Activated CD8-positive, alpha-beta T cell treated with anti-CD3 and anti-CD28 coated beads for 36 hours (primary cell): ENCODE results near the gene GBP3. TPM values are rescaled to one million over a fixed set of nuclear protein-coding genes. Genes with fewer than 3 reads are reported as not detected.
A peak's percentile ranks its signal among the peaks of the same experiment; 100 is the strongest.
"Not testable (repeated sequence)": the region's sequence is repeated elsewhere in the genome, so short reads cannot be mapped to it uniquely, and the experiment has no call there.

ENCODE experiments used
- ATAC-seq: fragments of 200-7000 bp; cut with Tn5 transposase; one replicate; pipeline ENCODE4 v1.10.0; 2021; ENCODE audit warnings: mild to moderate bottlenecking, moderate library complexity
- CTCF ChIA-PET: fragments of 350-600 bp; sonication (Branson Sonifier 250); formaldehyde crosslinking; loops from one replicate; lab custom pipeline; 2021; ENCODE audit warnings: antibody characterized with exemption; lab: Charles Lee
- POLR2A ChIA-PET: fragments of 350-600 bp; sonication (Branson Sonifier 250); formaldehyde crosslinking; loops from one replicate; lab custom pipeline; 2021; ENCODE audit warnings: antibody characterized with exemption; lab: Charles Lee
- DNase-seq: peaks from one replicate; pipeline ENCODE4 v3.0.0-alpha.2; 2020
- H3K27ac Mint-ChIP-seq: one replicate; pipeline ENCODE4 v1.8.0; 2021; ENCODE audit warnings: mild to moderate bottlenecking, mixed read lengths
- H3K27me3 Mint-ChIP-seq: one replicate; pipeline ENCODE4 v1.8.0; 2021; ENCODE audit warnings: mixed read lengths
- H3K36me3 Mint-ChIP-seq: one replicate; pipeline ENCODE4 v1.8.0; 2021; ENCODE audit warnings: low read depth, mixed read lengths
- H3K4me1 Mint-ChIP-seq: one replicate; pipeline ENCODE4 v1.8.0; 2021; ENCODE audit warnings: low read depth, mixed read lengths
- H3K4me3 Mint-ChIP-seq: one replicate; pipeline ENCODE4 v1.8.0; 2021; ENCODE audit warnings: mild to moderate bottlenecking, moderate library complexity, mixed read lengths
- H3K9me3 Mint-ChIP-seq: one replicate; pipeline ENCODE4 v1.8.0; 2021; ENCODE audit warnings: mixed read lengths
- CTCF ChIP-seq: fragments of 200-600 bp; IDR thresholded peaks from one replicate; pipeline ENCODE4 v1.8.0; 2022; ENCODE audit warnings: antibody characterized with exemption, mild to moderate bottlenecking
- intact Hi-C: fragments of 100-400 bp; cut with micrococcal nuclease; formaldehyde crosslinking; loops from one replicate; pipeline ENCODE4 v1.10.0; 2022
- total RNA-seq, 2 experiments: library from RNA; stranded (reverse); gene quantifications; one replicate each; pipeline ENCODE4 v1.2.3, GENCODE V29; 2021

GBP3 gene
- total RNA-seq, 2 experiments from 2014 or later: 4.7 to 5.7 TPM

GRCh38 chr1:89041721-89042120 lies 19.1 kb upstream of the GBP3 start:
- peaks cover 43% of the 10 kb centered on the region for H3K4me1 Mint-ChIP-seq
- peak overlapping the region; percentile 51 for H3K4me3 Mint-ChIP-seq
- CTCF ChIA-PET: interaction anchor here (1.3 to 1.9 kb wide), 6 partner anchors 9 to 58 kb away, joined by 3 to 14 read pairs (median 4); partner anchors contain the start of gene GBP3
- POLR2A ChIA-PET: interaction anchor here (1.4 to 3.5 kb wide), 5 partner anchors 7 to 85 kb away, joined by 5 to 12 read pairs (median 6); partner anchors contain the start of genes GBP1 and GBP2
- TF ChIP-seq CTCF: no peak
- peaks cover 14% of the 10 kb centered on the region for H3K9me3 Mint-ChIP-seq
- no peak for DNase-seq
- peak overlapping the region; percentile 88 for H3K27ac Mint-ChIP-seq
- peaks cover 24% of the 10 kb centered on the region for H3K36me3 Mint-ChIP-seq
- no peak for ATAC-seq
- H3K27me3 Mint-ChIP-seq: peaks cover 2% of the 10 kb centered on the region
- intact Hi-C loops: loop anchor here (2.0 kb wide), 2 partner anchors 17 to 39 kb away; no protein-coding TSS in a partner anchor

- ChIA-PET CTCF (interaction anchor here (1.3 to 1.9 kb wide), 6 partner anchors 9 to 57 kb away, joined by 3 to 14 read pairs (median 4); partner anchors contain the start of gene GBP3), POLR2A (interaction anchor here (1.0 to 3.5 kb wide), 5 partner anchors 17 to 157 kb away, joined by 3 to 12 read pairs (median 6); partner anchors contain the start of genes GBP1, GBP2 and GBP4)
- DNase-seq (peak; percentile 43), ATAC-seq (peak; percentile 88)
- H3K9me3 Mint-ChIP-seq: peaks cover 14% of the 10 kb centered on the region
- peak overlapping the region; percentile 88 for H3K27ac Mint-ChIP-seq
- intact Hi-C loops: loop anchor here (2.0 kb wide), 2 partner anchors 16 to 38 kb away; no protein-coding TSS in a partner anchor
- peaks cover 24% of the 10 kb centered on the region for H3K36me3 Mint-ChIP-seq
- H3K4me3 Mint-ChIP-seq: peak overlapping the region; percentile 51
- H3K27me3 Mint-ChIP-seq: peaks cover 2% of the 10 kb centered on the region
- TF ChIP-seq CTCF: no peak
- H3K4me1 Mint-ChIP-seq: peaks cover 43% of the 10 kb centered on the region
Observed at GRCh38 chr1:89041119-89041641, 18.5 kb upstream of the GBP3 start.

- no peak for DNase-seq
- TF ChIP-seq CTCF: no peak
- H3K4me3 Mint-ChIP-seq: no peak overlapping the region
- ATAC-seq: no peak
- H3K27me3 Mint-ChIP-seq: peaks cover 2% of the 10 kb centered on the region
- ChIA-PET POLR2A (interaction anchor here (1.0 to 3.5 kb wide), 4 partner anchors 18 to 158 kb away, joined by 3 to 12 read pairs (median 8); partner anchors contain the start of genes GBP1, GBP2 and GBP4), CTCF (interaction anchor here (0.6 to 1.6 kb wide), 2 partner anchors 8 to 56 kb away, joined by 3 to 4 read pairs; no protein-coding TSS in a partner anchor)
- H3K27ac Mint-ChIP-seq: peak overlapping the region; percentile 81
- peaks cover 47% of the 10 kb centered on the region for H3K4me1 Mint-ChIP-seq
- H3K9me3 Mint-ChIP-seq: peaks cover 17% of the 10 kb centered on the region
- peaks cover 24% of the 10 kb centered on the region for H3K36me3 Mint-ChIP-seq
- intact Hi-C loops: loop anchor here (2.0 kb wide), 2 partner anchors 15 to 37 kb away; no protein-coding TSS in a partner anchor
Observed at GRCh38 chr1:89040315-89040626, 17.6 kb upstream of the GBP3 start.

- Mint-ChIP-seq H3K27ac (no peak overlapping the region), H3K27me3 (peaks cover 2% of the 10 kb centered on the region), H3K4me3 (no peak overlapping the region), H3K36me3 (peaks cover 19% of the 10 kb centered on the region), H3K9me3 (peaks cover 14% of the 10 kb centered on the region), H3K4me1 (peaks cover 67% of the 10 kb centered on the region)
- ATAC-seq (no peak), DNase-seq (no peak)
- intact Hi-C loops: no loop called here
- CTCF ChIA-PET: no interaction called here
- POLR2A ChIA-PET: no interaction called here
- TF ChIP-seq CTCF: no peak
Observed at GRCh38 chr1:89037186-89037585, 14.5 kb upstream of the GBP3 start.

- intact Hi-C loops: no loop called here
- Mint-ChIP-seq H3K36me3 (peaks cover 25% of the 10 kb centered on the region), H3K27me3 (peaks cover 2% of the 10 kb centered on the region), H3K4me1 (peaks cover 57% of the 10 kb centered on the region), H3K4me3 (no peak overlapping the region), H3K27ac (no peak overlapping the region), H3K9me3 (peaks cover 27% of the 10 kb centered on the region)
- TF ChIP-seq CTCF: no peak
- ATAC-seq: peak; percentile 61
- POLR2A ChIA-PET: interaction anchor here (1.4 kb wide), 1 partner anchor 7 kb away, joined by 5 read pairs; no protein-coding TSS in a partner anchor
- CTCF ChIA-PET: interaction anchor here (0.7 to 1.4 kb wide), 2 partner anchors 14 to 33 kb away, joined by 3 read pairs; no protein-coding TSS in a partner anchor
- no peak for DNase-seq
Observed at GRCh38 chr1:89035080-89035479, 12.4 kb upstream of the GBP3 start.

- peaks cover 58% of the 10 kb centered on the region for H3K4me1 Mint-ChIP-seq
- H3K27me3 Mint-ChIP-seq, ATAC-seq, intact Hi-C loops, DNase-seq, H3K27ac Mint-ChIP-seq, H3K4me3 Mint-ChIP-seq: not testable (repeated sequence)
- peaks cover 25% of the 10 kb centered on the region for H3K36me3 Mint-ChIP-seq
- H3K9me3 Mint-ChIP-seq: peaks cover 29% of the 10 kb centered on the region
- POLR2A ChIA-PET: interaction anchor here (0.6 to 1.4 kb wide), 2 partner anchors 9 to 496 kb away, joined by 3 to 5 read pairs; no protein-coding TSS in a partner anchor
- CTCF ChIA-PET: interaction anchor here (0.9 to 1.4 kb wide), 3 partner anchors 13 to 60 kb away, joined by 3 read pairs; no protein-coding TSS in a partner anchor
Observed at GRCh38 chr1:89034004-89034403, 11.3 kb upstream of the GBP3 start.

GRCh38 chr1:89029051-89029450 lies 6.4 kb upstream of the GBP3 start:
- H3K27me3 Mint-ChIP-seq, DNase-seq, H3K4me3 Mint-ChIP-seq, POLR2A ChIA-PET, CTCF ChIA-PET, ATAC-seq, intact Hi-C loops: not testable (repeated sequence)
- Mint-ChIP-seq H3K36me3 (peaks cover 36% of the 10 kb centered on the region), H3K9me3 (peaks cover 34% of the 10 kb centered on the region), H3K27ac (peak overlapping the region; percentile 2), H3K4me1 (peaks cover 44% of the 10 kb centered on the region)
